Activated naive CD8-positive, alpha-beta T cell treated with anti-CD3 and anti-CD28 coated beads for 36 hours (primary cell): ENCODE results near the gene SLC46A2. TPM values are rescaled to one million over a fixed set of nuclear protein-coding genes. Genes with fewer than 3 reads are reported as not detected.

Source experiments
- DNase-seq: peaks from one replicate; pipeline ENCODE4 v3.0.0; 2021
- H3K27ac Mint-ChIP-seq: one replicate; pipeline ENCODE4 v1.8.0; 2022; ENCODE audit warnings: mild to moderate bottlenecking, moderate library complexity, mixed read lengths
- H3K27me3 Mint-ChIP-seq: one replicate; pipeline ENCODE4 v1.8.0; 2022; ENCODE audit warnings: mild to moderate bottlenecking, mixed read lengths
- H3K36me3 Mint-ChIP-seq: one replicate; pipeline ENCODE4 v1.8.0; 2021; ENCODE audit warnings: mild to moderate bottlenecking, mixed read lengths
- H3K4me1 Mint-ChIP-seq: one replicate; pipeline ENCODE4 v1.8.0; 2021; ENCODE audit warnings: mixed read lengths
- H3K4me3 Mint-ChIP-seq: one replicate; pipeline ENCODE4 v1.8.0; 2022; ENCODE audit warnings: mild to moderate bottlenecking, moderate library complexity, mixed read lengths
- H3K9me3 Mint-ChIP-seq: one replicate; pipeline ENCODE4 v1.8.0; 2022; ENCODE audit warnings: mixed read lengths
- total RNA-seq, 2 experiments: library from RNA; stranded (reverse); gene quantifications; one replicate each; pipeline ENCODE4 v1.2.3, GENCODE V29; 2021

The SLC46A2 gene
- total RNA-seq, 2 experiments from 2014 or later: not detected

GRCh38 chr9:112896131-112896530 lies 5.5 kb upstream of the SLC46A2 start:
- DNase-seq: no peak
- Mint-ChIP-seq H3K36me3 (no peaks in the 10 kb centered on the region), H3K4me1 (no peaks in the 10 kb centered on the region), H3K9me3 (no peaks in the 10 kb centered on the region), H3K27me3 (peaks cover 63% of the 10 kb centered on the region), H3K27ac (no peak overlapping the region), H3K4me3 (no peak overlapping the region)

GRCh38 chr9:112894699-112895098 lies 4.0 kb upstream of the SLC46A2 start:
- Mint-ChIP-seq H3K27me3 (peaks cover 68% of the 10 kb centered on the region), H3K4me3 (no peak overlapping the region), H3K9me3 (no peaks in the 10 kb centered on the region), H3K4me1 (no peaks in the 10 kb centered on the region), H3K27ac (no peak overlapping the region), H3K36me3 (no peaks in the 10 kb centered on the region)
- DNase-seq: no peak

GRCh38 chr9:112894041-112894440 lies 3.4 kb upstream of the SLC46A2 start:
- Mint-ChIP-seq H3K4me3 (no peak overlapping the region), H3K27ac (no peak overlapping the region), H3K9me3 (no peaks in the 10 kb centered on the region), H3K27me3 (peaks cover 70% of the 10 kb centered on the region), H3K4me1 (no peaks in the 10 kb centered on the region), H3K36me3 (no peaks in the 10 kb centered on the region)
- no peak for DNase-seq

GRCh38 chr9:112892981-112893380 lies 2.3 kb upstream of the SLC46A2 start:
- peaks cover 59% of the 10 kb centered on the region for H3K27me3 Mint-ChIP-seq
- no peaks in the 10 kb centered on the region for H3K4me1 Mint-ChIP-seq
- H3K4me3 Mint-ChIP-seq: no peak overlapping the region

GRCh38 chr9:112891521-112891920 lies 845 bp upstream of the SLC46A2 start:
- DNase-seq: no peak
- Mint-ChIP-seq H3K27me3 (peaks cover 51% of the 10 kb centered on the region), H3K27ac (no peak overlapping the region), H3K36me3 (no peaks in the 10 kb centered on the region), H3K4me1 (no peaks in the 10 kb centered on the region), H3K9me3 (no peaks in the 10 kb centered on the region), H3K4me3 (no peak overlapping the region)

More at GRCh38 chr9:112892981-112893380, 2.3 kb upstream of the SLC46A2 start:
- Mint-ChIP-seq H3K27ac (no peak overlapping the region), H3K36me3 (no peaks in the 10 kb centered on the region), H3K9me3 (no peaks in the 10 kb centered on the region)
- no peak for DNase-seq

GRCh38 chr9:112887381-112887780 lies 3.3 kb downstream of the SLC46A2 start:
- H3K4me1 Mint-ChIP-seq: no peaks in the 10 kb centered on the region
- H3K9me3 Mint-ChIP-seq: no peaks in the 10 kb centered on the region
- H3K36me3 Mint-ChIP-seq: no peaks in the 10 kb centered on the region
- no peak overlapping the region for H3K4me3 Mint-ChIP-seq
- DNase-seq: no peak
- peaks cover 29% of the 10 kb centered on the region for H3K27me3 Mint-ChIP-seq
- H3K27ac Mint-ChIP-seq: no peak overlapping the region

- H3K4me1 Mint-ChIP-seq: no peaks in the 10 kb centered on the region
- H3K4me3 Mint-ChIP-seq: no peak overlapping the region
- DNase-seq: no peak
- peaks cover 2% of the 10 kb centered on the region for H3K36me3 Mint-ChIP-seq
- H3K9me3 Mint-ChIP-seq: no peaks in the 10 kb centered on the region
- no peak overlapping the region for H3K27ac Mint-ChIP-seq
- H3K27me3 Mint-ChIP-seq: peaks cover 19% of the 10 kb centered on the region
Observed at GRCh38 chr9:112886351-112886750, 4.3 kb downstream of the SLC46A2 start.

GRCh38 chr9:112885324-112885723 lies 5.4 kb downstream of the SLC46A2 start:
- Mint-ChIP-seq H3K9me3 (no peaks in the 10 kb centered on the region), H3K36me3 (peaks cover 7% of the 10 kb centered on the region), H3K27me3 (peaks cover 11% of the 10 kb centered on the region), H3K4me1 (no peaks in the 10 kb centered on the region), H3K4me3 (no peak overlapping the region), H3K27ac (no peak overlapping the region)
- DNase-seq: no peak

- H3K27ac Mint-ChIP-seq: no peak overlapping the region
- peaks cover 5% of the 10 kb centered on the region for H3K27me3 Mint-ChIP-seq
- H3K4me1 Mint-ChIP-seq: no peaks in the 10 kb centered on the region
- H3K9me3 Mint-ChIP-seq: no peaks in the 10 kb centered on the region
- no peak for DNase-seq
- H3K36me3 Mint-ChIP-seq: peaks cover 7% of the 10 kb centered on the region
- H3K4me3 Mint-ChIP-seq: no peak overlapping the region
Observed at GRCh38 chr9:112884721-112885120, 6.0 kb downstream of the SLC46A2 start.

GRCh38 chr9:112884101-112884500 lies 6.6 kb downstream of the SLC46A2 start:
- H3K4me3 Mint-ChIP-seq: no peak overlapping the region
- no peaks in the 10 kb centered on the region for H3K27me3 Mint-ChIP-seq
- H3K27ac Mint-ChIP-seq: no peak overlapping the region
- H3K9me3 Mint-ChIP-seq: no peaks in the 10 kb centered on the region
- peaks cover 7% of the 10 kb centered on the region for H3K36me3 Mint-ChIP-seq
- DNase-seq: no peak
- H3K4me1 Mint-ChIP-seq: no peaks in the 10 kb centered on the region

GRCh38 chr9:112881331-112881730 lies 9.3 kb downstream of the SLC46A2 start:
- Mint-ChIP-seq H3K36me3 (peaks cover 10% of the 10 kb centered on the region), H3K27me3 (no peaks in the 10 kb centered on the region), H3K9me3 (no peaks in the 10 kb centered on the region), H3K4me3 (no peak overlapping the region), H3K27ac (no peak overlapping the region), H3K4me1 (no peaks in the 10 kb centered on the region)
- no peak for DNase-seq

GRCh38 chr9:112880650-112881049 lies 10.0 kb downstream of the SLC46A2 start:
- H3K27ac Mint-ChIP-seq: no peak overlapping the region
- H3K4me1 Mint-ChIP-seq: no peaks in the 10 kb centered on the region
- no peak overlapping the region for H3K4me3 Mint-ChIP-seq
- no peaks in the 10 kb centered on the region for H3K9me3 Mint-ChIP-seq
- peaks cover 13% of the 10 kb centered on the region for H3K36me3 Mint-ChIP-seq
- no peak for DNase-seq
- H3K27me3 Mint-ChIP-seq: no peaks in the 10 kb centered on the region

GRCh38 chr9:112878752-112879151 lies 11.9 kb downstream of the SLC46A2 start:
- Mint-ChIP-seq H3K27ac (no peak overlapping the region), H3K36me3 (peaks cover 13% of the 10 kb centered on the region), H3K9me3 (no peaks in the 10 kb centered on the region), H3K27me3 (no peaks in the 10 kb centered on the region), H3K4me3 (no peak overlapping the region), H3K4me1 (no peaks in the 10 kb centered on the region)
- DNase-seq: no peak

GRCh38 chr9:112873773-112874405 lies 16.8 kb downstream of the SLC46A2 start:
- H3K4me1 Mint-ChIP-seq: peaks cover 2% of the 10 kb centered on the region
- no peaks in the 10 kb centered on the region for H3K9me3 Mint-ChIP-seq
- H3K36me3 Mint-ChIP-seq: peaks cover 15% of the 10 kb centered on the region
- H3K27ac Mint-ChIP-seq: no peak overlapping the region
- DNase-seq: no peak
- no peak overlapping the region for H3K4me3 Mint-ChIP-seq
- no peaks in the 10 kb centered on the region for H3K27me3 Mint-ChIP-seq

- H3K27me3 Mint-ChIP-seq: no peaks in the 10 kb centered on the region
- no peak overlapping the region for H3K27ac Mint-ChIP-seq
- no peaks in the 10 kb centered on the region for H3K9me3 Mint-ChIP-seq
- peaks cover 8% of the 10 kb centered on the region for H3K4me1 Mint-ChIP-seq
- no peak for DNase-seq
- H3K36me3 Mint-ChIP-seq: peaks cover 16% of the 10 kb centered on the region
- H3K4me3 Mint-ChIP-seq: no peak overlapping the region
Observed at GRCh38 chr9:112872019-112872418, 18.7 kb downstream of the SLC46A2 start.

GRCh38 chr9:112870556-112870955 lies 20.1 kb downstream of the SLC46A2 start:
- Mint-ChIP-seq H3K27me3 (no peaks in the 10 kb centered on the region), H3K4me1 (peaks cover 8% of the 10 kb centered on the region), H3K36me3 (peaks cover 13% of the 10 kb centered on the region), H3K27ac (no peak overlapping the region), H3K9me3 (no peaks in the 10 kb centered on the region), H3K4me3 (no peak overlapping the region)
- DNase-seq: no peak
